Upper lobe of left lung (tissue), 4 donors: ENCODE results near the gene DKK2.

Experiments
- EP300 ChIP-seq, 4 donors: sonication (generic); formaldehyde crosslinking; IDR thresholded peaks; one replicate each; pipeline ENCODE4 v1.5.1; 2017; ENCODE audit warnings: antibody characterized with exemption in 4 of 4, control low read depth in 2 of 4
- POLR2A ChIP-seq, 4 donors: fragments of 450-650 bp; IDR thresholded peaks; one replicate each; pipeline ENCODE4 v1.5.1; 2016 to 2017; ENCODE audit warnings: antibody characterized with exemption in 4 of 4, mild to moderate bottlenecking in 2 of 4
- POLR2AphosphoS5 ChIP-seq, 2 donors: sonication (generic); formaldehyde crosslinking; IDR thresholded peaks; one replicate each; pipeline ENCODE4 v1.5.1; 2017; ENCODE audit warnings: antibody characterized with exemption in 2 of 2
- TF ChIP-seq, protein P1 (sequence below), 6 experiments: fragments of 450-650 bp in 4 of 6; fragments of 200-600 bp in 2 of 6; sonication (generic) in 2 of 6; IDR thresholded peaks; one replicate each; pipeline ENCODE4 v1.5.1; 2016 to 2019; ENCODE audit warnings: antibody characterized with exemption in 6 of 6

DNA sequence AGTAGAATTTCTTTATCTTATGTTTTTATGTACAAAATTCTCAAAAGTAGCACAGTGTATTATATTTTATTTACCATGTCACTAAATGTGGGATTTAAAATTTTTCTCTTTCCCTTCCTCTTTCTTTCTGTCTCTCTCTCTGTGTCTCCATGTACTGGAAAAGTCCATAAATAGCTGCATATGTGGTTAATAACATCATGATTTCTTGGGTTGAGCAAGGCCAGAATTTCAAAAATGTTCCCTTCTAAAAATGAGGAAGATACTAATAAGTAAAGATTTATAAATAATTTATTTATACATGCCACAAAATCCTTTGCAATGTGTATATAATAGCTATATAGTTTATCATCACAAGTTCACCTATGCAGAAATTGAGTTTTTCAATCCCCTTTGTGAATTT is 29.1 kb upstream of the DKK2 start:
- no peak for TF ChIP-seq EP300 (IDR thresholded peaks at IDR 0.05)
- TF ChIP-seq, protein P1, sequence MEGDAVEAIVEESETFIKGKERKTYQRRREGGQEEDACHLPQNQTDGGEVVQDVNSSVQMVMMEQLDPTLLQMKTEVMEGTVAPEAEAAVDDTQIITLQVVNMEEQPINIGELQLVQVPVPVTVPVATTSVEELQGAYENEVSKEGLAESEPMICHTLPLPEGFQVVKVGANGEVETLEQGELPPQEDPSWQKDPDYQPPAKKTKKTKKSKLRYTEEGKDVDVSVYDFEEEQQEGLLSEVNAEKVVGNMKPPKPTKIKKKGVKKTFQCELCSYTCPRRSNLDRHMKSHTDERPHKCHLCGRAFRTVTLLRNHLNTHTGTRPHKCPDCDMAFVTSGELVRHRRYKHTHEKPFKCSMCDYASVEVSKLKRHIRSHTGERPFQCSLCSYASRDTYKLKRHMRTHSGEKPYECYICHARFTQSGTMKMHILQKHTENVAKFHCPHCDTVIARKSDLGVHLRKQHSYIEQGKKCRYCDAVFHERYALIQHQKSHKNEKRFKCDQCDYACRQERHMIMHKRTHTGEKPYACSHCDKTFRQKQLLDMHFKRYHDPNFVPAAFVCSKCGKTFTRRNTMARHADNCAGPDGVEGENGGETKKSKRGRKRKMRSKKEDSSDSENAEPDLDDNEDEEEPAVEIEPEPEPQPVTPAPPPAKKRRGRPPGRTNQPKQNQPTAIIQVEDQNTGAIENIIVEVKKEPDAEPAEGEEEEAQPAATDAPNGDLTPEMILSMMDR (IDR thresholded peaks at IDR 0.05): no peak
- TF ChIP-seq POLR2A (IDR thresholded peaks at IDR 0.05): no peak
- TF ChIP-seq POLR2AphosphoS5 (IDR thresholded peaks at IDR 0.05): no peak
